Duodenal mucosa (tissue), 2 donors: ENCODE measurements around the gene TBKBP1.
"Not testable (repeated sequence)": the region's sequence is repeated elsewhere in the genome, so short reads cannot be mapped to it uniquely, and the experiment has no call there.

Experiments used
- H3K27ac ChIP-seq: one replicate; pipeline ENCODE4 v1.7.0; 2013; ENCODE audit warnings: low read depth, low read length
- H3K27me3 ChIP-seq, 2 donors: one replicate each; pipeline ENCODE4 v1.7.0; 2013; ENCODE audit warnings: low read length in 2 of 2, control low read depth in 1 of 2; ENCODE audit not compliant: insufficient read depth in 2 of 2, control insufficient read depth in 1 of 2
- H3K36me3 ChIP-seq, 2 donors: one replicate each; pipeline ENCODE4 v1.7.0; 2013; ENCODE audit warnings: low read length in 2 of 2, control low read depth in 1 of 2; ENCODE audit not compliant: insufficient read depth in 2 of 2, control insufficient read depth in 1 of 2
- H3K4me1 ChIP-seq, 2 donors: one replicate each; pipeline ENCODE4 v1.7.0; 2013; ENCODE audit warnings: low read length in 2 of 2, control low read depth in 1 of 2; ENCODE audit not compliant: insufficient read depth in 2 of 2, control insufficient read depth in 1 of 2
- H3K4me3 ChIP-seq, 2 donors: one replicate each; pipeline ENCODE4 v1.7.0; 2013; ENCODE audit warnings: low read length in 2 of 2, low read depth in 1 of 2
- H3K9ac ChIP-seq, 2 donors: one replicate each; pipeline ENCODE4 v1.7.0; 2013; ENCODE audit warnings: low read length in 2 of 2, low read depth in 1 of 2
- H3K9me3 ChIP-seq, 2 donors: one replicate each; pipeline ENCODE4 v1.7.0; 2013; ENCODE audit warnings: low read length in 2 of 2, control low read depth in 1 of 2; ENCODE audit not compliant: control insufficient read depth in 1 of 2

Gene TBKBP1

DNA sequence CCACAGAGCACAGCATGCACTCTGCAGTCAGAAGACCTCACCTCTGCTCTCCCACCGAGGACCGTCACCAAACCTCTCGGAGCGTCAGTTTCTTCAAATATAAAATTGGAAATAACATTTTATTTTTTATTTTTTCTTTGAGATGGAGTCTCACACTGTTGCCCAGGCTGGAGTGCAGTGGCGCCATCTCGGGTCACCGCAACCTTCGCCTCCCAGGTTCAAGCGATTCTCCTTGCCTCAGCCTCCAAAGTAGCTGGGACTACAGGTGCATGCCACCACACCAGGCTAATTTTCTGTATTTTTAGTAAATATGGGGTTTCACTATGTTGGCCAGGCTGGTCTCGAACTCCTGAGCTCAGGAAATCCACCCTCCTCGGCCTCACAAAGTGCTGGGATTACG, 46.0 kb downstream of the TBKBP1 start:
- H3K4me3 ChIP-seq, H3K27ac ChIP-seq, H3K36me3 ChIP-seq, H3K9ac ChIP-seq, H3K9me3 ChIP-seq, H3K4me1 ChIP-seq: not testable (repeated sequence)
- peaks cover 29 to 34% of the 10 kb centered on the region in 2 donors for H3K27me3 ChIP-seq

DNA sequence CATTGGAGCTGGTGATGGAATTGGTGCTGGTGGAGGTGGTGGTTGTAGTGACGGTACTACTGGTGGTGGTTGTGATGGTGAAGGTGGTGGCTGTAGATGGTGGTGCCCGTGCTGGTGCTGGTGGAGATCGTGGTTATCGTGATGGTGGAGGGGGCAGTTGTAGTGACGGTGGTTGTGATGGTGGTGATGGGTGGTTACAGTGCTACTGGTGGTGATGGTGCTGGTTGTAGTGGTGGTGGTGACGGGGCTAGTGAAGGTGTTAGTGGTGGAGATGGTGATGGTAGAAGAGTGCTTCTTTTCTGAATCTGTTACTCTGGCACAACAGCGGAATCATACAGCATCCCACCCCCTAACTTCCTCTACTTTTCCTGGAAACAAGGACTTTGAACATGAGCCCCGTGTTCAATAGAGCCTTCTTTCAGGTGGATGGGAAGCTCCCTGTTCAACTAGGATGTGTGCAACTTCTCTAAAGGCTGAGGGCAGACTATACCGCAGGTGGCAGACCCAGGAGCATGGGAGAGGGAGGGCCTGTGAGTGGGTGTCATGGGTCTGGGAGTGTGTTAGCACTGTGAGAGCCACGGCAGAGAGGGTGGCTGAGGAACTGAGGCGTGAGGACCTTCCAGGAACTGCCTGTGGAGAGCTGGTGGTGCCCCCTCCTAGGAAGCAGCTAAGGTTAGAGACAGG, 47.3 kb downstream of the TBKBP1 start:
- no peak overlapping the region for H3K9ac ChIP-seq
- no peak overlapping the region for H3K4me3 ChIP-seq
- peaks cover 33 to 38% of the 10 kb centered on the region in 2 donors for H3K27me3 ChIP-seq
- H3K9me3 ChIP-seq: no peaks in the 10 kb centered on the region
- H3K36me3 ChIP-seq: no peaks in the 10 kb centered on the region
- H3K27ac ChIP-seq: no peak overlapping the region
- no peaks in the 10 kb centered on the region for H3K4me1 ChIP-seq

DNA sequence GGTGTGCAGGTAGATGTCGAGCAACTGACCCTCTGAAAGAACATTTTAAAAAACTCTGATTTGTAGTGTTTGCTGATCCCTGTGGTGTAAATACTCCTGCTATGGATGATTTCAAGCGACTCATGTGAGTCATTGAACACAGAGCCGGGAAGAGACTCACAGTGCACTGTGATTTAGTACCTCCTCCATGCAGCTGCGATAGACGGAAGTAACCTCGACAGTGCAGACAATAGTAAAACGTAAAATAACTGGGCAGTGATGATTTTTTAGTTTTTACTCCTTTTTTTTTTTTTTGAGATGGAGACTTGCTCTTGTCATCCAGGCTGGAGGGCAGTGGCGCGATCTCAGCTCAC, 47.8 kb downstream of the TBKBP1 start:
- H3K27ac ChIP-seq: no peak overlapping the region
- no peak overlapping the region for H3K4me3 ChIP-seq
- peaks cover 33 to 39% of the 10 kb centered on the region in 2 donors for H3K27me3 ChIP-seq
- H3K9me3 ChIP-seq: no peaks in the 10 kb centered on the region
- H3K36me3 ChIP-seq: no peaks in the 10 kb centered on the region
- H3K4me1 ChIP-seq: no peaks in the 10 kb centered on the region
- no peak overlapping the region for H3K9ac ChIP-seq

DNA sequence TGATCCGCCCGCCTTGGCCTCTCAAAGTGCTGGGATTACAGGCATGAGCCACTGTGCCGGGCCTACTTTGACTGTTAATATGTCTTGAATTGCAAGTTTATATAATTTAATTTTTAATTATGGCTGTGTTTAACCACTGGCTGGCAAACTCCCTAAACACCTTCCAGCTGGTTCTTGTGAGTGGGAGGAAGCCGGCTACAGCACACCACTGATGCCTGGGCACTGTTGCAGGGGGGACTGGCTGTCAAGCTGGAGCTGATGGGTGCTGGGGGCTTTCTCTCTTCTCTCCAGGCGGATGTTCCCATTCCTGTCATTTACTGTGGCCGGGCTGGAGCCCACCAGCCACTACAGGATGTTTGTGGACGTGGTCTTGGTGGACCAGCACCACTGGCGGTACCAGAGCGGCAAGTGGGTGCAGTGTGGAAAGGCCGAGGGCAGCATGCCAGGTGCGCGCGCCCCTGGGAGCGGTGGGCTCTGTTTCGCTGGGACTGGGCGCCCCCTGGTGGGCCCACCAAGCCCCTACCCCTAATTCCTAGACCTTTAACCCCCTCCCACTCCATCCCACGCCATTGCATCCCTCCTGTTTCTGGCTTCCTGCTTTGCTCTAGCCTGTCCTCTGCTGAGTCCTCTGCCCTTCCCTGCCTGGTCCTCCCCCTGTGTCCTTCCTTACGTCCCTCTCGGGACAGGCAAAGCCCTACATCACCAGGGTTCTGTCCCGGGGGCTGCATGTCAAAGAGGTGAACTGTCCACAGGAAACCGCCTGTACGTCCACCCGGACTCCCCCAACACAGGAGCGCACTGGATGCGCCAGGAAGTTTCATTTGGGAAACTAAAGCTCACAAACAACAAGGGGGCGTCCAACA, 48.6 kb downstream of the TBKBP1 start:
- H3K9ac ChIP-seq: no peak overlapping the region
- H3K4me1 ChIP-seq: no peaks in the 10 kb centered on the region
- H3K36me3 ChIP-seq: no peaks in the 10 kb centered on the region
- no peak overlapping the region for H3K27ac ChIP-seq
- H3K9me3 ChIP-seq: no peaks in the 10 kb centered on the region
- peaks cover 33 to 39% of the 10 kb centered on the region in 2 donors for H3K27me3 ChIP-seq
- no peak overlapping the region for H3K4me3 ChIP-seq

DNA sequence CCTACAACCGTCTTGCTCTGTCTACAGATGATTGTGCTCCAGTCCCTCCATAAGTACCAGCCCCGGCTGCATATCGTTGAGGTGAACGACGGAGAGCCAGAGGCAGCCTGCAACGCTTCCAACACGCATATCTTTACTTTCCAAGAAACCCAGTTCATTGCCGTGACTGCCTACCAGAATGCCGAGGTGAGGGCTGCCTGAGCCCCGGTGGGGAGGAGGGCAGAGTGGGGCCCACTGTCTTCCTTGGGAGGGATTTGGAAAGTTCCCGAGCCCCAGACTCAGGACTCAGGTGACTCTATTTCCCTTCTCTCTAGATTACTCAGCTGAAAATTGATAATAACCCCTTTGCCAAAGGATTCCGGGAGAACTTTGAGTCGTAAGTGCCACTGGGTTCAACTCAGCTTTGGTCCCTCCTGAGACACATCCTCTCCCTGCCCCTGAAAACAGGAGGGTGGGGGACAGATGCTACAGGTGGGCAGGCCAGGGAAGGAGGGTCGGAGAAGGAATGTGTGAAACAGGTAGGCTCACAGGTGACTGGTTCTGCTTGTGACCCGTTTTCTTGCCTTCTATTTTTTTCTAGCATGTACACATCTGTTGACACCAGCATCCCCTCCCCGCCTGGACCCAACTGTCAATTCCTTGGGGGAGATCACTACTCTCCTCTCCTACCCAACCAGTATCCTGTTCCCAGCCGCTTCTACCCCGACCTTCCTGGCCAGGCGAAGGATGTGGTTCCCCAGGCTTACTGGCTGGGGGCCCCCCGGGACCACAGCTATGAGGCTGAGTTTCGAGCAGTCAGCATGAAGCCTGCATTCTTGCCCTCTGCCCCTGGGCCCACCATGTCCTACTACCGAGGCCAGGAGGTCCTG, 50.4 kb downstream of the TBKBP1 start:
- no peaks in the 10 kb centered on the region for H3K36me3 ChIP-seq
- no peaks in the 10 kb centered on the region for H3K4me1 ChIP-seq
- no peak overlapping the region for H3K9ac ChIP-seq
- H3K27ac ChIP-seq: no peak overlapping the region
- H3K27me3 ChIP-seq: peaks cover 36 to 39% of the 10 kb centered on the region in 2 donors
- no peaks in the 10 kb centered on the region for H3K9me3 ChIP-seq
- H3K4me3 ChIP-seq: no peak overlapping the region

DNA sequence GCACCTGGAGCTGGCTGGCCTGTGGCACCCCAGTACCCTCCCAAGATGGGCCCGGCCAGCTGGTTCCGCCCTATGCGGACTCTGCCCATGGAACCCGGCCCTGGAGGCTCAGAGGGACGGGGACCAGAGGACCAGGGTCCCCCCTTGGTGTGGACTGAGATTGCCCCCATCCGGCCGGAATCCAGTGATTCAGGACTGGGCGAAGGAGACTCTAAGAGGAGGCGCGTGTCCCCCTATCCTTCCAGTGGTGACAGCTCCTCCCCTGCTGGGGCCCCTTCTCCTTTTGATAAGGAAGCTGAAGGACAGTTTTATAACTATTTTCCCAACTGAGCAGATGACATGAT, 51.0 kb downstream of the TBKBP1 start:
- no peaks in the 10 kb centered on the region for H3K4me1 ChIP-seq
- H3K27me3 ChIP-seq: peaks cover 36 to 39% of the 10 kb centered on the region in 2 donors
- no peak overlapping the region for H3K27ac ChIP-seq
- no peaks in the 10 kb centered on the region for H3K9me3 ChIP-seq
- H3K4me3 ChIP-seq: no peak overlapping the region
- H3K9ac ChIP-seq: no peak overlapping the region
- H3K36me3 ChIP-seq: no peaks in the 10 kb centered on the region

DNA sequence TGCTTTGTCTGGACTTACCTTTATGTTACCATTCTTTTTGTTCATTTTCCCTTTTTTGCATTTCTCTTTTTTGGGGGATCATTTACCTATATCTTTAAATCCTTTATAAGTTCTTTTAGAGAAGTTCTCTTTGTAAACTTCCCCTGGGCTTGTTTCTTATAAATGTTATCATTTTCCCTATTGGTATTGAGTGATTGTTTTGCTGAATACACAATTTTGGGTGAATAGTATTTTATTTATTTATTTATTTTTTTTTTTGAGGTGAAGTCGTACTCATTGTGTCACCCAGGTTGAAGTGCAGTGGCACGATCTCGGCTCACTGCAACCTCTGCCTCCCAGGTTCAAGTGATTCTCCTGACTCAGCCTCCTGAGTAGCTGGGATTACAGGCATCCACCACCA, 57.5 kb downstream of the TBKBP1 start:
- peaks cover 0 to 9% of the 10 kb centered on the region in 2 donors for H3K27me3 ChIP-seq
- H3K4me3 ChIP-seq: no peak overlapping the region
- no peak overlapping the region for H3K9ac ChIP-seq
- no peak overlapping the region for H3K27ac ChIP-seq
- no peaks in the 10 kb centered on the region for H3K4me1 ChIP-seq
- H3K36me3 ChIP-seq: no peaks in the 10 kb centered on the region
- peaks cover 0 to 4% of the 10 kb centered on the region in 2 donors for H3K9me3 ChIP-seq

DNA sequence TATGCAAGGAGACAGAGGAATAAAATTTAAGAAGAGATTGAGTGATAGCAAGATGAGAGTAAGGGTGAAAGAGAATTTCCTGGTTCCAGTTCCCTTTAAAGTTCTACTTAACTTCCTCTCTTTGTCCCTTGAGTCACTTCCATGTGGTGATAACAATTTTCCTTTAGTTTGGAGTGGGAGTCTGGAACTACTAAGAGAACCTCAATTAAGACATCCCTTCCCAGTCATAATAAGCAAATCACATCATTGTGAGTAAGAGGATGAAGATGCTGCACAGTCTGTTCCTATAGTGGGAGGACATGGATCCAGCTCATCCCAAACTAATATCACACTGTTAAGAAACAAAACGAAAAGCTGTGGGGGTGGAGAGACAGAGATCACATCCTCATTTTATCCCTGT, 63.4 kb downstream of the TBKBP1 start:
- H3K4me3 ChIP-seq: no peak overlapping the region
- H3K27me3 ChIP-seq: peaks cover 0 to 4% of the 10 kb centered on the region in 2 donors
- no peak overlapping the region for H3K27ac ChIP-seq
- no peaks in the 10 kb centered on the region for H3K4me1 ChIP-seq
- H3K36me3 ChIP-seq: no peaks in the 10 kb centered on the region
- H3K9me3 ChIP-seq: peaks cover 3 to 4% of the 10 kb centered on the region in 2 donors
- no peak overlapping the region for H3K9ac ChIP-seq

DNA sequence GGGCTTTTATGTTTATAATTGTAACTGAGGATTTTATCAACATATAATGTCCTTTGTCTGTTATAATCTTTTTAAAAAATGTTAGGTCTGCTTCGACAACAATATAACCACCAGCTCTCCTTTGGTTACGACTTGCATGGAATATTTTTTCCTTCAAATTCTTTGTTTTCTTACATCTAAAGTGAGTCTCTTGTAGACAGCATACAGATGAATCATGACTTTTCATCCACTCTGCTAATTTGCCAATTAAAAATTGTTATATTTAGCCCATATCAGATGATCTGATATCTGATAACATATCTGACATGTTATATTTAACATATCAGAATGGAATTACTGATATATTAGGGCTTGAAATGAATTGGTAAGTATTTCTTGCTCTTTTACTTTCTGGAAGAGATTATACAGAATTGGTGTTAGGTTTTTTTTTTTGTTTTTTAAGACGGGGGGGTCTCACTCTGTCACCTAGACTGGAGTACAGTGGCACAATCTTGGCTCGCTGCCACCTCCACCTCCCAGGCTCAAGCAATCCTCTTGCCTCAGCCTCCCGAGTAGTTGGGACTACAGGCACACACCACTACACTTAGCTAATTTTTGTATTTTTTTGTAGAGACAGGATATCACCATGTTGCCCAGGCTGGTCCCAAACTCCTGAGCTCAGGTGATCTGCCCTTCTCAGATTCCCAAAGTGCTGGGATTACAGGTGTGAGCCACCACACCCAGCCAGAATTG, 66.6 kb downstream of the TBKBP1 start:
- Histone ChIP-seq H3K27me3 (no peaks in the 10 kb centered on the region), H3K9me3 (peaks cover 3 to 4% of the 10 kb centered on the region in 2 donors), H3K27ac (no peak overlapping the region), H3K4me3 (no peak overlapping the region), H3K36me3 (no peaks in the 10 kb centered on the region), H3K4me1 (no peaks in the 10 kb centered on the region), H3K9ac (no peak overlapping the region)
